Measurements from ENCODE around the gene CCDC40.

- TF ChIP-seq POLR2A (IDR thresholded peaks at IDR 0.05) (no peak), CTCF (IDR thresholded peaks at IDR 0.05) (no peak), POLR2AphosphoS5 (IDR thresholded peaks at IDR 0.05) (no peak)
Observed at GRCh38 chr17:80110447-80110812, 74.0 kb downstream of the CCDC40 start.
